Measurements from ENCODE around the gene DNAAF2.
"Not testable (repeated sequence)": the region's sequence is repeated elsewhere in the genome, so short reads cannot be mapped to it uniquely, and the experiment has no call there.

Gene DNAAF2

DNA sequence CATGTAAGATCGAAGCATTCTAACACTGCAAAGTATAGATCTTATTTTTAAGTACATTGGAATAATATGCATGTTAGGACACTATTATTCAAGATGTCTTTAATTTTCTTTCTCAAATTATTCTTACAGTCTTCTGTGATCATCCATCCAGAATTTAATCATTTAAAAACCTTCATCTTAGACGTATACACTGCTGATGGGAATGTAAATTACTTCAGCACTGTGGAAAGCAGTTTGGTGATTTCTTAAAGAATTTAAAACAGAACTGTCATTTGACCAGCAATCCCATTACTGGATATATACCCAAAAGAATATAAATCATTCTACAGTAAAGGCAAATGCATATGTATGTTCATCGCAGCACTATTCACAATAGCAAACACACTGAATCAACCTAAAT is 45.7 kb downstream of the DNAAF2 start:
- Histone ChIP-seq H3K36me3 (ENCODE audit: control insufficient read depth, insufficient read depth, low read length) (no peaks in the 10 kb centered on the region), H3K79me2 (ENCODE audit: control insufficient read depth, insufficient read depth, low read length) (peaks cover 18% of the 10 kb centered on the region)

DNA sequence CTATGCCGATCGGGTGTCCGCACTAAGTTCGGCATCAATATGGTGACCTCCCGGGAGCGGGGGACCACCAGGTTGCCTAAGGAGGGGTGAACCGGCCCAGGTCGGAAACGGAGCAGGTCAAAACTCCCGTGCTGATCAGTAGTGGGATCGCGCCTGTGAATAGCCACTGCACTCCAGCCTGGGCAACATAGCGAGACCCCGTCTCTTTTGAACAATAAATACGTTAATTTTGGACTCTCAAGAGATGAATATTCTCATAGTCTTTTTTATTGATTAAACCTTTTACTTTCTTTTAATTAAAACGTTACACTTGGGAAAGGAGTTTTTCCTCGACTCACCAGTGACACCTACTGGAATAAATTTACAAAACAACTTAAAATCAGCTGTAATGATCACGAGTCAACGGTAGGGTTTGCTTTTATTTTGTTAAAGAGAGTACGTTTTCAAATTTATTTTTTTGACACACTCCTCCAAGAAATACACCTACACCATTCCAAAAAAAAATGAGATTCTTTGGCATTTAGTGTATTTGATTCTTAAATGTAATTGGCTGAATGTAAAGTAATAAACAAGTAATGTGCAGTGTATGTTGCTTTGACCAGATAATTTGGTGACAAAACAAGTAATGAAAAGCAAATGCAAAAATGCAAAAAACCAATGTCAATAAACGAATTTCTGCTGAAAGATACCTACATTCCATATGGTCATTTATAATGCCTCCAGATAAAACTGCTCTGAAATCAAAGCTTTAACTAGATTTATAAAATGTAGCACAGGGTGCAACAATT is 48.2 kb downstream of the DNAAF2 start:
- WGBS (ENCODE audit: extremely low coverage, insufficient coverage, low lambda C conversion rate), result no CpG with 5 or more reads among the region's 21 CpGs
- H3K4me3 ChIP-seq (ENCODE audit: low read length), result no peak overlapping the region
- peak; percentile 86 for DNase-seq

More for the DNA sequence above, 45.7 kb downstream of the DNAAF2 start:
- Histone ChIP-seq H2BK5ac (ENCODE audit: low read length) (no peak overlapping the region), H3K27me3 (ENCODE audit: insufficient read depth, low read length, poor library complexity) (no peaks in the 10 kb centered on the region), H2BK15ac (replicated peaks; ENCODE audit: low read depth) (no peak overlapping the region), H2BK120ac (ENCODE audit: low read depth, low read length) (no peak overlapping the region), H3K4me2 (ENCODE audit: low read length) (no peak overlapping the region), H4K5ac (ENCODE audit: low read length) (no peak overlapping the region), H3K56ac (ENCODE audit: low read length) (no peak overlapping the region), H3K23ac (ENCODE audit: low read length) (no peak overlapping the region), H3K4me1 (ENCODE audit: control insufficient read depth, low read depth, low read length) (no peaks in the 10 kb centered on the region), H3K18ac (ENCODE audit: low read length) (no peak overlapping the region), H3K79me1 (ENCODE audit: low read length) (no peaks in the 10 kb centered on the region), H2AK5ac (ENCODE audit: low read length) (no peak overlapping the region), H3K4me3 (ENCODE audit: low read length) (no peak overlapping the region), H4K8ac (ENCODE audit: low read depth, low read length) (no peak overlapping the region), H3K4ac (ENCODE audit: low read depth, low read length) (no peak overlapping the region), H3K9ac (ENCODE audit: low read length) (no peak overlapping the region), H3K27ac (ENCODE audit: low read depth, low read length) (no peak overlapping the region)
- no peak for DNase-seq
- WGBS (ENCODE audit: extremely low coverage, insufficient coverage, low lambda C conversion rate), result no CpG with 5 or more reads among the region's 3 CpGs

DNA sequence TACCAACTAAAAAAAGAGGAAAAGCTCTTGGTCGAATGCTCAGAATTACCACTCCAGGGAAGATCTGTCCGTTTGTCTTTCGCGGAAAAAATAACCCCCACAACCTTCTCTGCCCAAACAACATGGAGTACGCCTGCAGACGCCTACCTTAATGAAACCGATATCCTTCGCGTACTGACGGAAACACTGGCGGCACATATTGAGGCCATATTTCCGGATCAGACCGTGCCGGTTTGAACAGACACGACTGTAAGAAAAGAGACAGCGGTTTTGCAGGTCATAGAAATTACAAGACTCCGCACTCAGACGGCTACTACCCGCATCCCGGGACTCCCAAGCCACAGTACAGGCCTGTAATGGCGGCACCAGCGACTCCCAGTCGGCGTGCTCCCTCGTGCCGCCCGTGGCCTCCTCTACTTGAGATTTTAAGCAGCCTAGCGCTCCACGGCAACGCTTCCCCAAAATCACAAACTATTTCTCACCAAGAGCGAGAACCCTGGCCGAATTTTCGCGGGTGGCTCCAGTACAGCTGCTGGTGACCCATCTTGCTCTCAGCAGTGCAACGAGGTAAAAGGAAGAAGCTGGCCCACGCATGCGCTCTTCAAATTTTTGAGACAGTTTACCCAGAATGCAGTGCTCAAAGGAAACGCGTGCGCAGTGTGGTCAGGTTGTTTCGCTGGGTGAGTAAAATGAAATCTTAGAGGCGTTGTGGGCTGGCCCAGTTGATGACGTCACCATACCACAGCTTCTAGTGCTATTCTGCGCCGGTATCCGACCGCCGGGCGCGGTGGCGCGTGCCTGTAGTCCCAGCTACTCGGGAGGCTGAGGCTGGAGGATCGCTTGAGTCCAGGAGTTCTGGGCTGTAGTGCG is 49.0 kb downstream of the DNAAF2 start, which contains the start of gene RPS29:
Gene RPS29 (minus strand): TSS at position 578 of the 870 bp plus-strand sequence. CDS start 34 bp downstream, at position 544.
- peak within 1 kb of the TSS; percentile 97 for H2AK5ac ChIP-seq (ENCODE audit: low read length)
- peak within 1 kb of the TSS; percentile 78 for H2BK5ac ChIP-seq (ENCODE audit: low read length)
- H3K36me3 ChIP-seq (ENCODE audit: control insufficient read depth, insufficient read depth, low read length), result peaks cover 6% of the 10 kb centered on the region
- H3K79me2 ChIP-seq (ENCODE audit: control insufficient read depth, insufficient read depth, low read length), result peaks cover 46% of the 10 kb centered on the region
- peak within 1 kb of the TSS; percentile 64 for H3K4ac ChIP-seq (ENCODE audit: low read depth, low read length)
- no peak within 1 kb of the TSS for H2BK120ac ChIP-seq (ENCODE audit: low read depth, low read length)
- peak within 1 kb of the TSS; percentile 100 for H3K9ac ChIP-seq (ENCODE audit: low read length)
- peak; percentile 100 for DNase-seq
- H3K4me1 ChIP-seq (ENCODE audit: control insufficient read depth, low read depth, low read length), result no peaks in the 10 kb centered on the region
- H4K8ac ChIP-seq (ENCODE audit: low read depth, low read length), result peak within 1 kb of the TSS; percentile 57
- H3K27me3 ChIP-seq (ENCODE audit: insufficient read depth, low read length, poor library complexity), result no peaks in the 10 kb centered on the region
- peak within 1 kb of the TSS; percentile 44 for H3K4me2 ChIP-seq (ENCODE audit: low read length)
- peak within 1 kb of the TSS; percentile 99 for H3K56ac ChIP-seq (ENCODE audit: low read length)
- peaks cover 9% of the 10 kb centered on the region for H3K79me1 ChIP-seq (ENCODE audit: low read length)
- peak within 1 kb of the TSS; percentile 68 for H3K27ac ChIP-seq (ENCODE audit: low read depth, low read length)
- no peak within 1 kb of the TSS for H4K5ac ChIP-seq (ENCODE audit: low read length)
- no peak within 1 kb of the TSS for H2BK15ac ChIP-seq (replicated peaks; ENCODE audit: low read depth)
- peak within 1 kb of the TSS; percentile 72 for H3K18ac ChIP-seq (ENCODE audit: low read length)
- no CpG with 5 or more reads among the region's 55 CpGs for WGBS (ENCODE audit: extremely low coverage, insufficient coverage, low lambda C conversion rate)
- H3K4me3 ChIP-seq (ENCODE audit: low read length), result peak within 1 kb of the TSS; percentile 100
- peak within 1 kb of the TSS; percentile 80 for H3K23ac ChIP-seq (ENCODE audit: low read length)

More for the DNA sequence above, 48.2 kb downstream of the DNAAF2 start:
- Histone ChIP-seq H3K4me1 (ENCODE audit: control insufficient read depth, low read depth, low read length) (no peaks in the 10 kb centered on the region), H3K56ac (ENCODE audit: low read length) (no peak overlapping the region), H3K27ac (ENCODE audit: low read depth, low read length) (no peak overlapping the region), H3K9ac (ENCODE audit: low read length) (no peak overlapping the region), H4K5ac (ENCODE audit: low read length) (no peak overlapping the region), H2BK15ac (replicated peaks; ENCODE audit: low read depth) (no peak overlapping the region), H2BK5ac (ENCODE audit: low read length) (no peak overlapping the region), H3K79me1 (ENCODE audit: low read length) (peaks cover 6% of the 10 kb centered on the region), H4K8ac (ENCODE audit: low read depth, low read length) (no peak overlapping the region), H3K79me2 (ENCODE audit: control insufficient read depth, insufficient read depth, low read length) (peaks cover 39% of the 10 kb centered on the region), H2BK120ac (ENCODE audit: low read depth, low read length) (no peak overlapping the region), H3K18ac (ENCODE audit: low read length) (no peak overlapping the region), H3K4me2 (ENCODE audit: low read length) (no peak overlapping the region), H3K36me3 (ENCODE audit: control insufficient read depth, insufficient read depth, low read length) (peaks cover 6% of the 10 kb centered on the region), H3K4ac (ENCODE audit: low read depth, low read length) (no peak overlapping the region), H2AK5ac (ENCODE audit: low read length) (no peak overlapping the region), H3K27me3 (ENCODE audit: insufficient read depth, low read length, poor library complexity) (no peaks in the 10 kb centered on the region), H3K23ac (ENCODE audit: low read length) (no peak overlapping the region)

GRCh38 chr14:49584981-49585640 is 49.9 kb downstream of the DNAAF2 start:
- peaks cover 11% of the 10 kb centered on the region for H3K79me1 ChIP-seq (ENCODE audit: low read length)
- H2BK15ac ChIP-seq (replicated peaks; ENCODE audit: low read depth), result not testable (repeated sequence)

DNA sequence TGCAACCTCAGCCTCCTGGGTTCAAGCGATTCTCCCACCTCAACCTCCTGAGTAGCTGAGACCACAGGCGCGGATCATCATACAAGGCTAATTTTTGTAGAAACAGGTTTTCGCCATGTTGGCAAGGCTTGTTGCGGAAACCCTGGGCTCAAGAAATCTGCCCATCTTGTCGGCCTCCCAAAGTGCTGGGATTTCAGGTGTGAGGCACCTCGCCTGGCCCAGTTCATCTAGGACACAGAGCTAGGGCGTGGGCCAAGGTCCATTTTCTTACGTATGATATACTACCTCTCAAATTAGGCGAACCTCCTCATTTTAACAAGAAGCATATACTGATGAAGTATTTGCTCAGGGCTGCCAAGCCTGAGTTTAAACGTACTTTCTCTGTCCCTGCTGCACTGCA is 51.0 kb downstream of the DNAAF2 start:
- no peak overlapping the region for H3K27ac ChIP-seq (ENCODE audit: low read depth, low read length)
- peaks cover 14% of the 10 kb centered on the region for H3K79me1 ChIP-seq (ENCODE audit: low read length)
- H3K27me3 ChIP-seq (ENCODE audit: insufficient read depth, low read length, poor library complexity), result no peaks in the 10 kb centered on the region
- H3K4me3 ChIP-seq (ENCODE audit: low read length), result peak overlapping the region; percentile 50
- no peak overlapping the region for H2BK15ac ChIP-seq (replicated peaks; ENCODE audit: low read depth)
- H3K56ac ChIP-seq (ENCODE audit: low read length), result peak overlapping the region; percentile 89
- peaks cover 55% of the 10 kb centered on the region for H3K79me2 ChIP-seq (ENCODE audit: control insufficient read depth, insufficient read depth, low read length)
- WGBS (ENCODE audit: extremely low coverage, insufficient coverage, low lambda C conversion rate), result no CpG with 5 or more reads among the region's 11 CpGs
- no peak overlapping the region for H4K5ac ChIP-seq (ENCODE audit: low read length)
- H3K4me1 ChIP-seq (ENCODE audit: control insufficient read depth, low read depth, low read length), result no peaks in the 10 kb centered on the region
- no peak overlapping the region for H3K18ac ChIP-seq (ENCODE audit: low read length)
- H3K23ac ChIP-seq (ENCODE audit: low read length), result no peak overlapping the region
- no peak overlapping the region for H3K4ac ChIP-seq (ENCODE audit: low read depth, low read length)
- H2BK5ac ChIP-seq (ENCODE audit: low read length), result no peak overlapping the region
- peaks cover 6% of the 10 kb centered on the region for H3K36me3 ChIP-seq (ENCODE audit: control insufficient read depth, insufficient read depth, low read length)
- H3K9ac ChIP-seq (ENCODE audit: low read length), result peak overlapping the region; percentile 100
- H4K8ac ChIP-seq (ENCODE audit: low read depth, low read length), result no peak overlapping the region
- no peak overlapping the region for H2BK120ac ChIP-seq (ENCODE audit: low read depth, low read length)
- no peak for DNase-seq
- no peak overlapping the region for H2AK5ac ChIP-seq (ENCODE audit: low read length)
- H3K4me2 ChIP-seq (ENCODE audit: low read length), result peak overlapping the region; percentile 83

More at GRCh38 chr14:49584981-49585640, 49.9 kb downstream of the DNAAF2 start:
- not testable (repeated sequence) for H2BK5ac ChIP-seq (ENCODE audit: low read length); H2BK120ac ChIP-seq (ENCODE audit: low read depth, low read length); H3K23ac ChIP-seq (ENCODE audit: low read length); H3K4ac ChIP-seq (ENCODE audit: low read depth, low read length); H4K8ac ChIP-seq (ENCODE audit: low read depth, low read length); H2AK5ac ChIP-seq (ENCODE audit: low read length); H3K27me3 ChIP-seq (ENCODE audit: insufficient read depth, low read length, poor library complexity); H3K27ac ChIP-seq (ENCODE audit: low read depth, low read length); H3K18ac ChIP-seq (ENCODE audit: low read length); H3K36me3 ChIP-seq (ENCODE audit: control insufficient read depth, insufficient read depth, low read length); H4K5ac ChIP-seq (ENCODE audit: low read length); H3K4me1 ChIP-seq (ENCODE audit: control insufficient read depth, low read depth, low read length)
- DNase-seq, result peak; percentile 37
- WGBS (ENCODE audit: extremely low coverage, insufficient coverage, low lambda C conversion rate), result no CpG with 5 or more reads among the region's 32 CpGs
- Histone ChIP-seq H3K56ac (ENCODE audit: low read length) (peak overlapping the region; percentile 99), H3K9ac (ENCODE audit: low read length) (peak overlapping the region; percentile 100), H3K4me2 (ENCODE audit: low read length) (peak overlapping the region; percentile 31), H3K79me2 (ENCODE audit: control insufficient read depth, insufficient read depth, low read length) (peaks cover 49% of the 10 kb centered on the region), H3K4me3 (ENCODE audit: low read length) (peak overlapping the region; percentile 100)

Data from mesendoderm (in vitro differentiated cells).